Forelimb muscle (tissue), 1 donor: ENCODE results near the gene RIPOR2. TPM values are rescaled to one million over a fixed set of nuclear protein-coding genes. Genes with fewer than 3 reads are reported as not detected.
"Not testable (repeated sequence)": the region's sequence is repeated elsewhere in the genome, so short reads cannot be mapped to it uniquely, and the experiment has no call there.

Experiments used
- DNase-seq: peaks from one replicate; pipeline ENCODE4 v3.0.0-alpha.2; 2013; ENCODE audit warnings: low read depth
- polyA plus RNA-seq: library from polyadenylated mRNA; unstranded; fragments of 120-200 nt; gene quantifications from one replicate; pipeline ENCODE4 v1.2.1, GENCODE V29; 2013; ENCODE audit not compliant: insufficient read length

The RIPOR2 gene
- polyA plus RNA-seq, 1 donor: 29.3 TPM

- no peak for DNase-seq
Measured at GRCh38 chr6:24802271-24803059, 133.3 kb downstream of the RIPOR2 start.

GRCh38 chr6:24799541-24799915 lies 136.2 kb downstream of the RIPOR2 start:
- no peak for DNase-seq

GRCh38 chr6:24798740-24799540 lies 136.8 kb downstream of the RIPOR2 start, which contains the start of gene ARMH2:
Gene ARMH2, minus strand, starts transcription at chr6:24798917. Its CDS starts 60 bp downstream, at chr6:24798857.
- DNase-seq: no peak

- no peak for DNase-seq
Measured at GRCh38 chr6:24797596-24798216, 138.1 kb downstream of the RIPOR2 start.

- no peak for DNase-seq
Measured at GRCh38 chr6:24796616-24797290, 139.0 kb downstream of the RIPOR2 start.

- DNase-seq: no peak
Measured at GRCh38 chr6:24795106-24795505, 140.7 kb downstream of the RIPOR2 start.

- DNase-seq: no peak
Measured at GRCh38 chr6:24788031-24788665, 147.6 kb downstream of the RIPOR2 start.

GRCh38 chr6:24780206-24780605 lies 155.6 kb downstream of the RIPOR2 start:
- DNase-seq: no peak

GRCh38 chr6:24779416-24780016 lies 156.2 kb downstream of the RIPOR2 start:
- no peak for DNase-seq

- DNase-seq: no peak
Measured at GRCh38 chr6:24778878-24779277, 156.9 kb downstream of the RIPOR2 start.

GRCh38 chr6:24778121-24778520 lies 157.6 kb downstream of the RIPOR2 start:
- no peak for DNase-seq

GRCh38 chr6:24777227-24777626 lies 158.5 kb downstream of the RIPOR2 start:
- DNase-seq: no peak

GRCh38 chr6:24775520-24776058 lies 160.2 kb downstream of the RIPOR2 start:
- no peak for DNase-seq

GRCh38 chr6:24774696-24775519 lies 160.9 kb downstream of the RIPOR2 start, which contains the start of gene GMNN:
Gene GMNN, plus strand, starts transcription at chr6:24774937. Its CDS starts 2,310 bp downstream, at chr6:24777247.
- DNase-seq: peak; percentile 90

GRCh38 chr6:24768361-24768760 lies 167.4 kb downstream of the RIPOR2 start:
- DNase-seq: no peak

GRCh38 chr6:24766680-24767462 lies 168.9 kb downstream of the RIPOR2 start:
- DNase-seq: no peak

- DNase-seq: not testable (repeated sequence)
Measured at GRCh38 chr6:24765968-24766367, 169.8 kb downstream of the RIPOR2 start.
